SK-N-SH (cell line): Measurements from ENCODE around the gene BMX. TPM values are rescaled to one million over a fixed set of nuclear protein-coding genes. Genes with fewer than 3 reads are reported as not detected.

ENCODE experiments used
- CTCF ChIA-PET: fragments of 300-600, 350-600 bp; formaldehyde crosslinking; extraction: SDS; loops from one replicate; lab custom pipeline; 2021; lab: Yijun Ruan, JAX
- POLR2A ChIA-PET: fragments of 350-600 bp; sonication (Branson Sonifier 250); formaldehyde crosslinking; extraction: SDS; loops from one replicate; lab custom pipeline; 2020; ENCODE audit warnings: antibody characterized with exemption, inconsistent platforms; lab: Yijun Ruan, JAX
- DNase-seq: peaks from one replicate; pipeline ENCODE4 v3.0.0; 2012
- H2AFZ ChIP-seq: fragments of 200-600 bp; sonication (generic); 2 replicates; pipeline ENCODE4 v1.8.1; 2016; ENCODE audit warnings: antibody characterized with exemption, mild to moderate bottlenecking, low read depth
- H3F3A ChIP-seq: fragments of 200-600 bp; sonication (generic); replicated peaks from 2 replicates; pipeline ENCODE3; 2016; ENCODE audit warnings: antibody characterized with exemption, mild to moderate bottlenecking; ENCODE audit not compliant: insufficient read depth
- H3K27ac ChIP-seq, 2 experiments: fragments of 200-500 bp in 1 of 2; fragments of 200-600 bp in 1 of 2; sonication (Bioruptor generic) in 1 of 2; sonication (generic), shearing (Covaris generic) in 1 of 2; 2 replicates each; pipeline versions ENCODE4 v1.5.1 to v1.6.1; 2014 to 2016; ENCODE audit warnings: low read depth in 2 of 2, inconsistent platforms in 1 of 2, low read length in 1 of 2, mild to moderate bottlenecking in 1 of 2, mixed read lengths in 1 of 2
- H3K27me3 ChIP-seq: fragments of 200-600 bp; sonication (generic), shearing (Covaris generic); 2 replicates; pipeline ENCODE4 v1.6.1; 2016; ENCODE audit warnings: mixed run types; ENCODE audit not compliant: insufficient read depth
- H3K36me3 ChIP-seq, 2 experiments: fragments of 200-500 bp in 1 of 2; fragments of 200-600 bp in 1 of 2; sonication (Bioruptor generic) in 1 of 2; sonication (generic) in 1 of 2; replicated peaks in 1 of 2; 2 replicates each; pipeline versions ENCODE3 to v1.5.1; 2014 to 2016; ENCODE audit warnings: low read length in 1 of 2, mild to moderate bottlenecking in 1 of 2; ENCODE audit not compliant: insufficient read depth in 2 of 2, control insufficient read depth in 1 of 2
- H3K4me1 ChIP-seq, 2 experiments: fragments of 200-500 bp in 1 of 2; fragments of 200-600 bp in 1 of 2; sonication (Bioruptor generic) in 1 of 2; sonication (generic), shearing (Covaris generic) in 1 of 2; 2 replicates each; pipeline versions ENCODE4 v1.5.1 to v1.6.1; 2014 to 2016; ENCODE audit warnings: low read depth in 1 of 2, low read length in 1 of 2, mixed run types in 1 of 2; ENCODE audit not compliant: insufficient read depth in 2 of 2, control insufficient read depth in 1 of 2
- H3K4me2 ChIP-seq: fragments of 200-600 bp; sonication (generic), shearing (Covaris generic); 2 replicates; pipeline ENCODE4 v1.6.1; 2017; ENCODE audit warnings: mixed run types
- H3K4me3 ChIP-seq, 2 experiments: fragments of 200-500 bp in 1 of 2; fragments of 200-600 bp in 1 of 2; sonication (Bioruptor generic) in 1 of 2; sonication (generic), shearing (Covaris generic) in 1 of 2; 2 replicates each; pipeline versions ENCODE4 v1.5.1 to v1.8.1; 2014 to 2016; ENCODE audit warnings: low read depth in 2 of 2, inconsistent platforms in 1 of 2, low read length in 1 of 2, mild to moderate bottlenecking in 1 of 2, mixed read lengths in 1 of 2, moderate library complexity in 1 of 2
- H3K79me2 ChIP-seq: fragments of 200-600 bp; sonication (generic); 2 replicates; pipeline ENCODE4 v1.8.1; 2017; ENCODE audit warnings: mild to moderate bottlenecking; ENCODE audit not compliant: insufficient read depth
- H3K9ac ChIP-seq: fragments of 200-600 bp; sonication (generic); 2 replicates; pipeline ENCODE4 v1.6.1; 2017; ENCODE audit warnings: mixed run types
- H3K9me2 ChIP-seq: fragments of 200-600 bp; sonication (generic); 2 replicates; pipeline ENCODE4 v1.6.1; 2017; ENCODE audit warnings: mixed run types
- H3K9me3 ChIP-seq: fragments of 200-600 bp; sonication (generic); 2 replicates; pipeline ENCODE4 v1.6.1; 2017; ENCODE audit warnings: mixed run types, mild to moderate bottlenecking, moderate library complexity
- H4K20me1 ChIP-seq: fragments of 200-600 bp; sonication (generic); 2 replicates; pipeline ENCODE4 v1.6.1; 2017; ENCODE audit warnings: mild to moderate bottlenecking, mixed run types; ENCODE audit not compliant: insufficient read depth
- EP300 ChIP-seq, 2 experiments: IDR thresholded peaks; 2 replicates each; pipeline versions ENCODE4 v1.4.0 to v1.6.1; 2012; ENCODE audit warnings: borderline replicate concordance in 1 of 2, low read depth in 1 of 2, low read length in 1 of 2
- FOSL2 ChIP-seq: IDR thresholded peaks from 2 replicates; pipeline ENCODE4 v1.4.0; 2012; ENCODE audit warnings: low read depth, mild to moderate bottlenecking, moderate library complexity, borderline replicate concordance
- FOXM1 ChIP-seq: IDR thresholded peaks from 2 replicates; pipeline ENCODE4 v1.4.0; 2012; ENCODE audit warnings: low read depth, mild to moderate bottlenecking
- IRF3 ChIP-seq: fragments of 150-350 bp; IDR thresholded peaks from 2 replicates; pipeline ENCODE4 v1.6.1; 2016; ENCODE audit warnings: mild to moderate bottlenecking, low read depth, low read length
- JUND ChIP-seq: IDR thresholded peaks from 2 replicates; pipeline ENCODE4 v1.4.0; 2012
- MEF2A ChIP-seq: IDR thresholded peaks from 2 replicates; pipeline ENCODE4 v1.4.0; 2012; ENCODE audit warnings: low read depth, borderline replicate concordance
- NRF1 ChIP-seq: IDR thresholded peaks from 2 replicates; pipeline ENCODE4 v1.6.1; 2012; ENCODE audit warnings: low read depth, mild to moderate bottlenecking, low read length
- PBX3 ChIP-seq: IDR thresholded peaks from 2 replicates; pipeline ENCODE4; 2012
- POLR2AphosphoS5 ChIP-seq: IDR thresholded peaks from 2 replicates; pipeline ENCODE4 v1.6.1; 2012; ENCODE audit warnings: low read depth, low read length
- RAD21 ChIP-seq: IDR thresholded peaks from 2 replicates; pipeline ENCODE4 v1.6.1; 2012; ENCODE audit warnings: mild to moderate bottlenecking, low read length
- RCOR1 ChIP-seq: fragments of 150-350 bp; IDR thresholded peaks from 2 replicates; pipeline ENCODE4 v1.6.1; 2017; ENCODE audit warnings: antibody characterized with exemption, low read length
- REST ChIP-seq: IDR thresholded peaks from 2 replicates; pipeline ENCODE4 v1.6.1; 2012; ENCODE audit warnings: mild to moderate bottlenecking, low read depth, low read length, moderate library complexity
- RFX5 ChIP-seq: IDR thresholded peaks from 2 replicates; pipeline ENCODE4 v1.6.1; 2012; ENCODE audit warnings: mild to moderate bottlenecking, improper control_type of control experiment, low read length
- SIN3A ChIP-seq: IDR thresholded peaks from 2 replicates; pipeline ENCODE4 v1.6.1; 2012; ENCODE audit warnings: low read depth, mild to moderate bottlenecking, low read length, moderate library complexity, borderline replicate concordance
- TAF1 ChIP-seq: IDR thresholded peaks from 2 replicates; pipeline ENCODE4 v1.6.1; 2012; ENCODE audit warnings: low read depth, mild to moderate bottlenecking, low read length, moderate library complexity, borderline replicate concordance
- TEAD4 ChIP-seq: IDR thresholded peaks from 2 replicates; pipeline ENCODE4 v1.4.0; 2012; ENCODE audit warnings: mild to moderate bottlenecking, borderline replicate concordance; ENCODE audit not compliant: insufficient read depth
- USF1 ChIP-seq: IDR thresholded peaks from 2 replicates; pipeline ENCODE4 v1.4.0; 2012; ENCODE audit warnings: low read depth, borderline replicate concordance
- USF2 ChIP-seq: fragments of 150-350 bp; IDR thresholded peaks from 2 replicates; pipeline ENCODE4 v1.6.1; 2017; ENCODE audit warnings: antibody characterized with exemption, low read length, low read depth, borderline replicate concordance
- YY1 ChIP-seq: IDR thresholded peaks from 2 replicates; pipeline ENCODE4 v1.4.0; 2012; ENCODE audit warnings: low read depth, mild to moderate bottlenecking
- ZBTB33 ChIP-seq: IDR thresholded peaks from 2 replicates; pipeline ENCODE4 v1.4.0; 2012; ENCODE audit warnings: low read depth, borderline replicate concordance
- polyA plus RNA-seq, 3 experiments: library from polyadenylated mRNA; depleted of rRNA; stranded (reverse); fragments of >200 nt; gene quantifications; 2 replicates each; pipeline ENCODE4 v1.2.3, GENCODE V29; 2012

BMX gene
- polyA plus RNA-seq, 1 of the 3 experiments (the other 2 are of a cell fraction) = not detected

- DNase-seq = no peak
- TF ChIP-seq RAD21 (no peak), FOSL2 (no peak), USF2 (no peak), IRF3 (no peak), RFX5 (no peak), FOXM1 (no peak), POLR2AphosphoS5 (no peak), SIN3A (no peak), REST (no peak), EP300 (IDR thresholded peaks at IDR 0.05; ENCODE audit: borderline replicate concordance in 1 of 2, low read depth in 1 of 2, low read length in 1 of 2) (no peak), TAF1 (no peak), USF1 (no peak), YY1 (no peak), JUND (no peak), MEF2A (no peak), RCOR1 (no peak), ZBTB33 (no peak), TEAD4 (no peak), NRF1 (no peak), PBX3 (no peak)
- Histone ChIP-seq H2AFZ (no peak overlapping the region), H3K27ac (no peak overlapping the region), H3K79me2 (no peaks in the 10 kb centered on the region), H3K4me2 (no peak overlapping the region), H3F3A (no peaks in the 10 kb centered on the region), H3K9ac (no peak overlapping the region), H3K9me2 (no peaks in the 10 kb centered on the region), H3K4me3 (no peak overlapping the region), H3K36me3 (no peaks in the 10 kb centered on the region), H3K9me3 (no peaks in the 10 kb centered on the region), H3K4me1 (no peaks in the 10 kb centered on the region), H4K20me1 (no peaks in the 10 kb centered on the region), H3K27me3 (no peaks in the 10 kb centered on the region; the same call in 1 of the 2 replicates)
- ChIA-PET POLR2A (no interaction called here), CTCF (no interaction called here)
Measured at GRCh38 chrX:15529165-15529564, 28.6 kb downstream of the BMX start.
